Neural cell (in vitro differentiated cells): ENCODE results near the gene SZT2. TPM values are rescaled to one million over a fixed set of nuclear protein-coding genes. Genes with fewer than 3 reads are reported as not detected.

ENCODE experiments used
- H2AFZ ChIP-seq: fragments of 200-600, 300-800 bp; sonication (generic), shearing (Covaris generic); 2 replicates; pipeline ENCODE4 v1.6.0; 2014; ENCODE audit warnings: low read depth, mild to moderate bottlenecking, antibody characterized with exemption, low read length, moderate library complexity
- H3F3A ChIP-seq: fragments of 200-600 bp; shearing (Covaris generic); 2 replicates; pipeline ENCODE4 v1.6.1; 2016; ENCODE audit warnings: mild to moderate bottlenecking, moderate library complexity, mixed read lengths, antibody characterized with exemption, low read length; ENCODE audit not compliant: insufficient read depth, poor library complexity, severe bottlenecking
- H3K27ac ChIP-seq: fragments of 200-600, 300-800 bp; sonication (generic), shearing (Covaris generic); 2 replicates; pipeline ENCODE4 v1.5.1; 2014; ENCODE audit warnings: mild to moderate bottlenecking, low read length, moderate library complexity
- H3K27me3 ChIP-seq: fragments of 300-800, 200-600 bp; sonication (generic), shearing (Covaris generic); 2 replicates; pipeline ENCODE4 v1.6.0; 2014; ENCODE audit warnings: mild to moderate bottlenecking, low read depth, low read length, moderate library complexity; ENCODE audit not compliant: insufficient read depth
- H3K36me3 ChIP-seq: fragments of 300-800, 200-600 bp; sonication (generic), shearing (Covaris generic); 2 replicates; pipeline ENCODE4 v1.5.1; 2014; ENCODE audit warnings: mild to moderate bottlenecking, antibody characterized with exemption, low read length, moderate library complexity; ENCODE audit not compliant: insufficient read depth
- H3K4me2 ChIP-seq: fragments of 300-800, 200-600 bp; sonication (generic), shearing (Covaris generic); 2 replicates; pipeline ENCODE4 v1.6.0; 2014; ENCODE audit warnings: mild to moderate bottlenecking, low read length
- H3K4me3 ChIP-seq: fragments of 300-800, 200-600 bp; sonication (generic), shearing (Covaris generic); 2 replicates; pipeline ENCODE4 v1.5.1; 2014; ENCODE audit warnings: mild to moderate bottlenecking, low read length, moderate library complexity
- H3K79me2 ChIP-seq: fragments of 200-600 bp; shearing (Covaris generic); replicated peaks from 2 replicates; pipeline ENCODE4 v1.6.0; 2014; ENCODE audit warnings: mild to moderate bottlenecking, low read length, moderate library complexity; ENCODE audit not compliant: insufficient read depth
- H3K9ac ChIP-seq: fragments of 300-800, 200-600 bp; sonication (generic), shearing (Covaris generic); 2 replicates; pipeline ENCODE4 v1.6.1; 2016; ENCODE audit warnings: mild to moderate bottlenecking, low read length, mixed read lengths
- H3K9me2 ChIP-seq: fragments of 200-600 bp; shearing (Covaris generic); 2 replicates; pipeline ENCODE4 v1.6.1; 2016; ENCODE audit warnings: mild to moderate bottlenecking, low read length, mixed read lengths; ENCODE audit not compliant: insufficient read depth
- H3K9me3 ChIP-seq: fragments of 200-600, 300-800 bp; sonication (generic), shearing (Covaris generic); 2 replicates; pipeline ENCODE4 v1.6.1; 2016; ENCODE audit warnings: mild to moderate bottlenecking, mixed run types, low read length, moderate library complexity, mixed read lengths
- H4K20me1 ChIP-seq: fragments of 200-600 bp; shearing (Covaris generic); 2 replicates; pipeline ENCODE4 v1.6.1; 2016; ENCODE audit warnings: mild to moderate bottlenecking, mixed run types; ENCODE audit not compliant: insufficient read depth
- EP300 ChIP-seq: fragments of 450-650 bp; conservative IDR thresholded peaks from 2 replicates; pipeline ENCODE4 v1.6.1; 2014; ENCODE audit warnings: antibody characterized with exemption, mild to moderate bottlenecking, moderate library complexity; ENCODE audit not compliant: poor library complexity, severe bottlenecking
- EZH2 ChIP-seq: fragments of 200-600, 300-800 bp; shearing (Covaris generic), sonication (generic); IDR thresholded peaks from 2 replicates; pipeline ENCODE4 v1.6.1; 2014; ENCODE audit warnings: antibody characterized with exemption, low read length, borderline replicate concordance, mild to moderate bottlenecking; ENCODE audit not compliant: insufficient read depth, poor library complexity, severe bottlenecking
- MXI1 ChIP-seq: fragments of 450-650 bp; conservative IDR thresholded peaks from 2 replicates; pipeline ENCODE4 v1.6.1; 2014; ENCODE audit warnings: antibody characterized with exemption, mild to moderate bottlenecking; ENCODE audit not compliant: poor library complexity, severe bottlenecking
- POLR2AphosphoS5 ChIP-seq: IDR thresholded peaks from 2 replicates; pipeline ENCODE4 v1.6.1; 2012
- RAD21 ChIP-seq: fragments of 450-650 bp; conservative IDR thresholded peaks from 2 replicates; pipeline ENCODE4 v1.6.1; 2014; ENCODE audit warnings: antibody characterized with exemption, mild to moderate bottlenecking, moderate library complexity
- SMC3 ChIP-seq: fragments of 450-650 bp; conservative IDR thresholded peaks from 2 replicates; pipeline ENCODE4 v1.6.1; 2014; ENCODE audit warnings: antibody characterized with exemption, mild to moderate bottlenecking, moderate library complexity; ENCODE audit not compliant: poor library complexity
- TAF1 ChIP-seq: IDR thresholded peaks from 2 replicates; pipeline ENCODE4 v1.6.1; 2012; ENCODE audit warnings: low read depth
- polyA plus RNA-seq: library from polyadenylated mRNA; depleted of rRNA; stranded (reverse); fragments of >200 nt; gene quantifications from 2 replicates; pipeline ENCODE4 v1.2.3, GENCODE V29; 2014
- TF ChIP-seq, protein P1 (sequence below): IDR thresholded peaks from 2 replicates; pipeline ENCODE4 v1.6.1; 2012; ENCODE audit warnings: borderline replicate concordance
- TF ChIP-seq, protein P2 (sequence below): fragments of 450-650 bp; IDR thresholded peaks from 2 replicates; pipeline ENCODE4 v1.5.1; 2014; ENCODE audit warnings: antibody characterized with exemption, mild to moderate bottlenecking, moderate library complexity; ENCODE audit not compliant: poor library complexity, severe bottlenecking

The SZT2 gene
- polyA plus RNA-seq, 1 donor from 2014 or later, result 6.6 TPM

DNA sequence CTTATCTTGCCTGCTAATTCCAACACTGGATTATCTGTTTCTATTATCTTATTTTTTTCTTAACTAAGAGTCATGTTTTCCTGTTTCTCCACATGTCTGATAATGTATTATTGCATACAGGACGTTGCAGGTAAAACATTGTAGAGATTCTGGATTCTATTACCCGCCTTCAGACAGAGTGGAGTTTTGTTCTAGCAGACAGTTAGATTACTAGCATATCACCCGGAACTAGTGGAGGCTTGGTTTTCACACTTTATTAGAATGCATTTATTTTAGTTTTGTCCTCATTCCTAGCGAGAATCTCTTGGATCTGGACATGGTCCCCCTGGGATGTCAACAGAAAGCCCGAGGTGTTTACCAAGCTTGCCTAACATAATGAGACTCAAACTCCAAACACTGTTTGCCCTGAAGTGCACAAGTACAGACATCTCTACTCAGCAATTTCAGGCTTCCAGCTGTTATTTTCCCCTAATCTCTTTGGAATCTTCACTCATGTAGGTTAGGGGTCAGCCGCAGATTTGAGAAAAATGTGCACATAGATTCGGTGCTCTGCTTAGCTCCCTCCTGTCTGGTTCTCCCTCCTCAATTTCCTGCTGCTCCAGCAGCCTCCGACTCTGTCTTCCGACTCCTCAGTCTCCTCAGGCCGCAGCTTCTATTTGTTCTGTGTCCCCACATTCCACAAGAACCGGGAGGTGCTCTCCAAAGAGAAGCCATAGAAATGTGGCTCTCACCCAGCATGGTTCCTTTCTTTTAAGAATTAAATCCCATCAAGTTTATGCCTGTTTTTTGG, 104.2 kb downstream of the SZT2 start:
- Histone ChIP-seq H2AFZ (no peak overlapping the region), H3K4me3 (no peak overlapping the region), H4K20me1 (no peaks in the 10 kb centered on the region), H3K27me3 (no peaks in the 10 kb centered on the region), H3K36me3 (no peaks in the 10 kb centered on the region), H3K9ac (no peak overlapping the region), H3K27ac (no peak overlapping the region), H3F3A (no peaks in the 10 kb centered on the region), H3K79me2 (no peaks in the 10 kb centered on the region), H3K4me2 (no peak overlapping the region), H3K9me2 (no peaks in the 10 kb centered on the region), H3K9me3 (peaks cover 3% of the 10 kb centered on the region)
- TF ChIP-seq TAF1, result no peak

DNA sequence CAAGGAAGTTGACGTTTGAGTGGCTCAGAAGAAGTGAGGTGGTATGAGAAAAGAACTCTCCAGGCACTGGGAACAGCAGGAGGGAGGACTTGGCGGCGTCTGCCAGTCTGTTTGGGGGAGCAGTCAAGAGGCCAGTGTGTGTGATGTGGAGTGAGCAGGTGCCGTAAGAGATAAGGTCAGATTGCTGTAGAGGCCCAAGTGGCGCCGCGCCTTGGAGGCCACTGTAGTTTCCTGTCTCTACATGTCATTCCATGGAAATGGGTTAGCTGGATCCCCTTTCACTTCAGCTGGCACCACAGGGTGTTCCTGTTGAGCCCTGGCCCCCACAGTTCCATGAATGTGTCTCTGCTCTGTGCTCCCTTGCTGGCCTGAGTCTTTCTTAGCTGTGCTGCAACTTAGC, 105.5 kb downstream of the SZT2 start:
- no peaks in the 10 kb centered on the region for H3F3A ChIP-seq
- TF ChIP-seq, protein P1, sequence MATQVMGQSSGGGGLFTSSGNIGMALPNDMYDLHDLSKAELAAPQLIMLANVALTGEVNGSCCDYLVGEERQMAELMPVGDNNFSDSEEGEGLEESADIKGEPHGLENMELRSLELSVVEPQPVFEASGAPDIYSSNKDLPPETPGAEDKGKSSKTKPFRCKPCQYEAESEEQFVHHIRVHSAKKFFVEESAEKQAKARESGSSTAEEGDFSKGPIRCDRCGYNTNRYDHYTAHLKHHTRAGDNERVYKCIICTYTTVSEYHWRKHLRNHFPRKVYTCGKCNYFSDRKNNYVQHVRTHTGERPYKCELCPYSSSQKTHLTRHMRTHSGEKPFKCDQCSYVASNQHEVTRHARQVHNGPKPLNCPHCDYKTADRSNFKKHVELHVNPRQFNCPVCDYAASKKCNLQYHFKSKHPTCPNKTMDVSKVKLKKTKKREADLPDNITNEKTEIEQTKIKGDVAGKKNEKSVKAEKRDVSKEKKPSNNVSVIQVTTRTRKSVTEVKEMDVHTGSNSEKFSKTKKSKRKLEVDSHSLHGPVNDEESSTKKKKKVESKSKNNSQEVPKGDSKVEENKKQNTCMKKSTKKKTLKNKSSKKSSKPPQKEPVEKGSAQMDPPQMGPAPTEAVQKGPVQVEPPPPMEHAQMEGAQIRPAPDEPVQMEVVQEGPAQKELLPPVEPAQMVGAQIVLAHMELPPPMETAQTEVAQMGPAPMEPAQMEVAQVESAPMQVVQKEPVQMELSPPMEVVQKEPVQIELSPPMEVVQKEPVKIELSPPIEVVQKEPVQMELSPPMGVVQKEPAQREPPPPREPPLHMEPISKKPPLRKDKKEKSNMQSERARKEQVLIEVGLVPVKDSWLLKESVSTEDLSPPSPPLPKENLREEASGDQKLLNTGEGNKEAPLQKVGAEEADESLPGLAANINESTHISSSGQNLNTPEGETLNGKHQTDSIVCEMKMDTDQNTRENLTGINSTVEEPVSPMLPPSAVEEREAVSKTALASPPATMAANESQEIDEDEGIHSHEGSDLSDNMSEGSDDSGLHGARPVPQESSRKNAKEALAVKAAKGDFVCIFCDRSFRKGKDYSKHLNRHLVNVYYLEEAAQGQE, result no peak
- TF ChIP-seq SMC3 (no peak), EZH2 (no peak), EP300 (no peak), TAF1 (no peak), MXI1 (no peak), POLR2AphosphoS5 (no peak), RAD21 (no peak)
- TF ChIP-seq, protein P2, sequence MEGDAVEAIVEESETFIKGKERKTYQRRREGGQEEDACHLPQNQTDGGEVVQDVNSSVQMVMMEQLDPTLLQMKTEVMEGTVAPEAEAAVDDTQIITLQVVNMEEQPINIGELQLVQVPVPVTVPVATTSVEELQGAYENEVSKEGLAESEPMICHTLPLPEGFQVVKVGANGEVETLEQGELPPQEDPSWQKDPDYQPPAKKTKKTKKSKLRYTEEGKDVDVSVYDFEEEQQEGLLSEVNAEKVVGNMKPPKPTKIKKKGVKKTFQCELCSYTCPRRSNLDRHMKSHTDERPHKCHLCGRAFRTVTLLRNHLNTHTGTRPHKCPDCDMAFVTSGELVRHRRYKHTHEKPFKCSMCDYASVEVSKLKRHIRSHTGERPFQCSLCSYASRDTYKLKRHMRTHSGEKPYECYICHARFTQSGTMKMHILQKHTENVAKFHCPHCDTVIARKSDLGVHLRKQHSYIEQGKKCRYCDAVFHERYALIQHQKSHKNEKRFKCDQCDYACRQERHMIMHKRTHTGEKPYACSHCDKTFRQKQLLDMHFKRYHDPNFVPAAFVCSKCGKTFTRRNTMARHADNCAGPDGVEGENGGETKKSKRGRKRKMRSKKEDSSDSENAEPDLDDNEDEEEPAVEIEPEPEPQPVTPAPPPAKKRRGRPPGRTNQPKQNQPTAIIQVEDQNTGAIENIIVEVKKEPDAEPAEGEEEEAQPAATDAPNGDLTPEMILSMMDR, result no peak
- no peak overlapping the region for H3K9ac ChIP-seq
- no peak overlapping the region for H3K27ac ChIP-seq
- no peak overlapping the region for H3K4me2 ChIP-seq
- H3K79me2 ChIP-seq, result no peaks in the 10 kb centered on the region
- H3K36me3 ChIP-seq, result no peaks in the 10 kb centered on the region
- no peak overlapping the region for H2AFZ ChIP-seq
- peaks cover 2% of the 10 kb centered on the region for H3K9me3 ChIP-seq
- no peaks in the 10 kb centered on the region for H3K9me2 ChIP-seq
- no peak overlapping the region for H3K4me3 ChIP-seq
- no peaks in the 10 kb centered on the region for H4K20me1 ChIP-seq
- H3K27me3 ChIP-seq, result no peaks in the 10 kb centered on the region
